Measurements from ENCODE around the gene KCNJ3. TPM values are rescaled to one million over a fixed set of nuclear protein-coding genes. Genes with fewer than 3 reads are reported as not detected.

KCNJ3 gene
- total and polyA plus RNA-seq, 2 donors from 2014 or later = 3.6 to 9.9 TPM

- peaks cover 0 to 6% (median 3%) of the 10 kb centered on the region in 3 donors for H3K4me1 ChIP-seq (ENCODE audit: control insufficient read depth in 2 of 3, insufficient read depth in 2 of 3, low read depth in 1 of 3, low read length in 3 of 3)
- peak overlapping the region; percentile 46 to 92 (median 86) for H3K4me3 ChIP-seq (ENCODE audit: low read length in 3 of 3)
- no peak overlapping the region for H3K27ac ChIP-seq (ENCODE audit: low read depth in 2 of 2, low read length in 2 of 2)
- peak overlapping the region; percentile 23 to 59 (median 55) for H3K9ac ChIP-seq (ENCODE audit: low read length in 3 of 3)
- FAIRE-seq (no peak), DNase-seq (peak; percentile 21 to 75 (median 33))
- H3K36me3 ChIP-seq (ENCODE audit: control insufficient read depth in 2 of 3, insufficient read depth in 3 of 3, low read length in 3 of 3) = no peaks in the 10 kb centered on the region
- TF ChIP-seq CTCF (IDR thresholded peaks at IDR 0.05; ENCODE audit: borderline replicate concordance, extremely low read depth, insufficient read depth) = no peak
- no peaks in the 10 kb centered on the region for H3K9me3 ChIP-seq (ENCODE audit: control insufficient read depth in 2 of 3, insufficient read depth in 1 of 3, low read length in 3 of 3)
- intact Hi-C loops (cut with DNase I) = no loop called here
- peaks cover 7% of the 10 kb centered on the region for H3K27me3 ChIP-seq (ENCODE audit: control insufficient read depth, insufficient read depth, low read length)
Observed at GRCh38 chr2:154698721-154699574, 453 bp downstream of the KCNJ3 start.

DNA sequence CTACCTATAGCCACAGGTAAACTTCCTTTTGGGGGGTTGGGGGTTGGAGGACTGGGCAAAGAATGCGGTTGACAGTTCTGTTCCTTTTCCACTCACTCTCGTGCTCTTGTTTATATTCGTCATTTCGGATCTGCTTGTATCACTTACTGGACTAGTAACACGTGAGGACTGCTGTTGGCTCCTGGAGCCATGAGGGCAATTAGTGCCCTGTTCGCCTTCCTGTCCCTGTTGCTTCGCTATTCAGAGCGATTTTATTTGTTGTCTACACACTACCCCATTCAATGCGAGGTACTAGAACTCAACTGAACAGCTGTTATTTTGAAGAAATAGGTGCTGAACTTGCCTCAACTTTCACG lies 1.1 kb downstream of the KCNJ3 start:
- Histone ChIP-seq H3K9me3 (ENCODE audit: control insufficient read depth in 2 of 3, insufficient read depth in 1 of 3, low read length in 3 of 3) (no peaks in the 10 kb centered on the region), H3K4me1 (ENCODE audit: control insufficient read depth in 2 of 3, insufficient read depth in 2 of 3, low read depth in 1 of 3, low read length in 3 of 3) (peaks cover 0 to 6% (median 3%) of the 10 kb centered on the region in 3 donors), H3K27ac (ENCODE audit: low read depth in 2 of 2, low read length in 2 of 2) (no peak overlapping the region), H3K9ac (ENCODE audit: low read length in 3 of 3) (peak overlapping the region in 2 of 3 donors; percentile 24 to 59), H3K27me3 (ENCODE audit: control insufficient read depth, insufficient read depth, low read length) (peaks cover 7% of the 10 kb centered on the region), H3K4me3 (ENCODE audit: low read length in 3 of 3) (peak overlapping the region; percentile 32 to 92 (median 86)), H3K36me3 (ENCODE audit: control insufficient read depth in 2 of 3, insufficient read depth in 3 of 3, low read length in 3 of 3) (no peaks in the 10 kb centered on the region)
- intact Hi-C loops (cut with DNase I) = no loop called here
- FAIRE-seq (no peak), DNase-seq (peak in 2 of 5 donors; percentile 10 to 12)
- TF ChIP-seq CTCF (IDR thresholded peaks at IDR 0.05; ENCODE audit: borderline replicate concordance, extremely low read depth, insufficient read depth) = no peak

GRCh38 chr2:154700136-154700535 lies 1.6 kb downstream of the KCNJ3 start:
- no peak overlapping the region for H3K27ac ChIP-seq (ENCODE audit: low read depth in 2 of 2, low read length in 2 of 2)
- peaks cover 0 to 6% (median 3%) of the 10 kb centered on the region in 3 donors for H3K4me1 ChIP-seq (ENCODE audit: control insufficient read depth in 2 of 3, insufficient read depth in 2 of 3, low read depth in 1 of 3, low read length in 3 of 3)
- H3K36me3 ChIP-seq (ENCODE audit: control insufficient read depth in 2 of 3, insufficient read depth in 3 of 3, low read length in 3 of 3) = no peaks in the 10 kb centered on the region
- no peak for FAIRE-seq
- peaks cover 7% of the 10 kb centered on the region for H3K27me3 ChIP-seq (ENCODE audit: control insufficient read depth, insufficient read depth, low read length)
- intact Hi-C loops (cut with DNase I) = no loop called here
- H3K4me3 ChIP-seq (ENCODE audit: low read length in 3 of 3) = peak overlapping the region in 2 of 3 donors; percentile 86 to 92
- peak in 1 of 5 donors; percentile 6 for DNase-seq
- TF ChIP-seq CTCF (IDR thresholded peaks at IDR 0.05; ENCODE audit: borderline replicate concordance, extremely low read depth, insufficient read depth) = no peak
- H3K9me3 ChIP-seq (ENCODE audit: control insufficient read depth in 2 of 3, insufficient read depth in 1 of 3, low read length in 3 of 3) = no peaks in the 10 kb centered on the region
- H3K9ac ChIP-seq (ENCODE audit: low read length in 3 of 3) = no peak overlapping the region

All from kidney (tissue), 14 donors.